GM12875 (cell line): Measurements from ENCODE around the gene APBB2.
"Not testable (repeated sequence)": the region's sequence is repeated elsewhere in the genome, so short reads cannot be mapped to it uniquely, and the experiment has no call there.

Experiments used
- H3K4me3 ChIP-seq: one replicate; pipeline ENCODE4 v1.5.1; 2011; ENCODE audit warnings: low read depth, low read length, control low read depth
- CTCF ChIP-seq: IDR thresholded peaks from 2 replicates; pipeline ENCODE4 v1.5.1; 2011; ENCODE audit warnings: low read depth, mild to moderate bottlenecking, control low read depth, inconsistent platforms, low read length, moderate library complexity, borderline replicate concordance; ENCODE audit not compliant: insufficient read depth

The APBB2 gene

DNA sequence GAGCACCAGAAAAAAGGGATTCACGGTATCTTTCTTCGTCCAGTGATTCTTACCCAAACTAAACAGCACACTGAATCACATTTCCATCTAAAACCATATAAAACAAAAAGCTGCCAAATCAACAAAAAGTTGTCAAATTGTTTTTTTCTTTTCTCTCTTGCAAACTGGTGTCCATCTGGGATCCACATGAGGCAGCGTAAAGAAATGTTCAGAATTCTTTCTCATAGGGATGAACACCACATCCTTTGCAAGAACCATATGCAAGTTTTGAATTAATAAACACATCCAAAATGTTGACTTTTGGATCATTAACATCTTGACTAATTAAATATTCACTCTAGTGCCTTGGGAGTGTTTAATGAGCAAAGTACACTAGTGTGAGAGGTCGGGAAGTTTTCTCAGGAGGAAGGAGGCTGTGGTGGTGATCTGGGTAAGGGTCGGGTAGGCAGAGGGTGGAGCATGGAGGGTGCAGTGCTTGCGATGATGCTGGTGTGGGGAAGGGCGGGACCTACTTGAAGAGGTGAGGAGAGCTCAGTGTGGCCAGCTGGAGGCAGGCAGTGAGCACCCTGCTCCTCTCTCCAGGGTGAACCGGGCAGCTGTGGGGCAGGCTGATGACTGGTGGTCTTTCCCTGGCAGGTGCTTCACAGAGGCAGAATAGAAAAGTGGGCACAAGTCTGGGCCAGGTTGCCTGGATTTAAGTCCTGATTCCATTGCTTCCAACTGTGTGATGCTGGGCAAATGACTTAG lies 391.7 kb downstream of the APBB2 start:
- no peak overlapping the region for H3K4me3 ChIP-seq
- TF ChIP-seq CTCF, result no peak

GRCh38 chr4:40820101-40820500 lies 394.2 kb downstream of the APBB2 start:
- no peak for TF ChIP-seq CTCF
- no peak overlapping the region for H3K4me3 ChIP-seq

- H3K4me3 ChIP-seq, result not testable (repeated sequence)
Observed at GRCh38 chr4:40817157-40817556, 397.2 kb downstream of the APBB2 start.

DNA sequence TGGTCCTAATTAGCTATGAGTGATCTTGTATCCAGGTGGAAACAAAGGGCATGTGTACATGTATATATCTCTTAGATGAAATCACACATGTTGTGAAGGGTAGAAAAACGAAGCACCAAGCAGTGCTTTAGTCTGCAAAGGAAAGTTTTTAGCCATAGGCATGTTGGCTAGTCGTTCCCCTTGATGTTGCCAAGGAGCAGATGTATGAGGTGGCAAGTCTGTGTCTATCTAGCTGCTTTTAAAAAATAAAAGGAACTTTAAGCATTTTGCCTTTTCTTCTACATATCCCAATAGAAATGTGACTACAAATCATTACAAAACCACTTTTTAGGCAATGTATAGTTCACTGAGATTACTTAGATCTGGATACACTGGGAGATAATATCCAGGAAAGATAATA lies 401.5 kb downstream of the APBB2 start:
- H3K4me3 ChIP-seq, result no peak overlapping the region
- no peak for TF ChIP-seq CTCF

GRCh38 chr4:40812386-40812785 lies 402.0 kb downstream of the APBB2 start:
- no peak for TF ChIP-seq CTCF
- no peak overlapping the region for H3K4me3 ChIP-seq

GRCh38 chr4:40811956-40812355 lies 402.4 kb downstream of the APBB2 start:
- no peak overlapping the region for H3K4me3 ChIP-seq
- TF ChIP-seq CTCF, result no peak

GRCh38 chr4:40808926-40809457 lies 405.4 kb downstream of the APBB2 start:
- H3K4me3 ChIP-seq, result no peak overlapping the region
- no peak for TF ChIP-seq CTCF
